Keratinocyte (primary cell): ENCODE results near the gene THAP3. TPM values are rescaled to one million over a fixed set of nuclear protein-coding genes. Genes with fewer than 3 reads are reported as not detected.
A peak's percentile ranks its signal among the peaks of the same experiment; 100 is the strongest.

Source experiments
- DNase-seq: peaks from one replicate; pipeline ENCODE4 v3.0.0-alpha.2; 2011; ENCODE audit warnings: low read depth, missing footprints, low spot score
- FAIRE-seq: peaks from 2 replicates; lab custom pipeline; 2011; peaks lifted over from hg19 to GRCh38; lab: Jason Lieb, UNC
- H2AFZ ChIP-seq: 2 replicates; pipeline ENCODE4 v1.6.0; 2012; ENCODE audit warnings: low read length, control low read depth, inconsistent platforms; ENCODE audit not compliant: control insufficient read depth
- H3K27ac ChIP-seq: 2 replicates; pipeline ENCODE4 v1.5.1; 2011; ENCODE audit warnings: low read length; ENCODE audit not compliant: control insufficient read depth, insufficient read depth
- H3K27me3 ChIP-seq: 3 replicates; pipeline ENCODE4 v1.6.0; 2011; ENCODE audit warnings: low read length; ENCODE audit not compliant: control insufficient read depth, insufficient read depth; ENCODE audit errors: extremely low read depth
- H3K36me3 ChIP-seq, 2 experiments: 2 replicates in 1 of 2; 3 replicates in 1 of 2; pipeline ENCODE4 v1.5.1; 2011; ENCODE audit warnings: low read length in 2 of 2, mild to moderate bottlenecking in 1 of 2; ENCODE audit not compliant: control insufficient read depth in 2 of 2, insufficient read depth in 2 of 2; ENCODE audit errors: extremely low read depth in 1 of 2
- H3K4me1 ChIP-seq: 3 replicates; pipeline ENCODE4 v1.5.1; 2011; ENCODE audit warnings: low read length; ENCODE audit not compliant: control insufficient read depth, insufficient read depth; ENCODE audit errors: extremely low read depth
- H3K4me2 ChIP-seq: 3 replicates; pipeline ENCODE4 v1.6.0; 2011; ENCODE audit warnings: low read depth, low read length; ENCODE audit not compliant: control insufficient read depth, insufficient read depth; ENCODE audit errors: extremely low read depth
- H3K4me3 ChIP-seq, 3 experiments: fragments of 200-600 bp in 1 of 3; sonication (generic) in 1 of 3; 2 replicates in 2 of 3; 3 replicates in 1 of 3; pipeline ENCODE4 v1.5.1; 2011 to 2016; ENCODE audit warnings: low read length in 3 of 3, mild to moderate bottlenecking in 3 of 3, control low read depth in 2 of 3, inconsistent platforms in 1 of 3, low read depth in 1 of 3, mixed read lengths in 1 of 3, mixed run types in 1 of 3, moderate library complexity in 1 of 3; ENCODE audit not compliant: control insufficient read depth in 2 of 3, insufficient read depth in 2 of 3; ENCODE audit errors: extremely low read depth in 1 of 3
- H3K79me2 ChIP-seq: 2 replicates; pipeline ENCODE4 v1.6.0; 2012; ENCODE audit warnings: low read length; ENCODE audit not compliant: control insufficient read depth, insufficient read depth
- H3K9ac ChIP-seq: 3 replicates; pipeline ENCODE4 v1.6.0; 2011; ENCODE audit warnings: low read length; ENCODE audit not compliant: control insufficient read depth, insufficient read depth; ENCODE audit errors: extremely low read depth
- H3K9me1 ChIP-seq: 3 replicates; pipeline ENCODE4 v1.6.0; 2011; ENCODE audit warnings: low read length; ENCODE audit not compliant: control insufficient read depth, insufficient read depth; ENCODE audit errors: extremely low read depth
- H3K9me3 ChIP-seq: 2 replicates; pipeline ENCODE4 v1.5.1; 2012; ENCODE audit warnings: low read depth, low read length; ENCODE audit not compliant: control insufficient read depth
- H4K20me1 ChIP-seq: 3 replicates; pipeline ENCODE4 v1.6.0; 2011; ENCODE audit warnings: low read length; ENCODE audit not compliant: control insufficient read depth, insufficient read depth; ENCODE audit errors: extremely low read depth
- EZH2 ChIP-seq: IDR thresholded peaks from one replicate; pipeline ENCODE4 v1.6.1; 2012; ENCODE audit warnings: inconsistent platforms, mild to moderate bottlenecking, low read length, moderate library complexity
- dilution Hi-C: fragments of 300-500 bp; cut with MboI; formaldehyde crosslinking; loops from one replicate; pipeline ENCODE4 v1.7.0; 2020; ENCODE audit warnings: low sequenced_read_pairs; ENCODE audit not compliant: extremely low pct_ligation_motif_present
- polyA plus RNA-seq, 5 experiments: library from polyadenylated mRNA; depleted of rRNA in 3 of 5; stranded (reverse) in 3 of 5; stranded (forward) in 1 of 5; unstranded in 1 of 5; fragments of >200 nt; gene quantifications; 1 replicate in 1 of 5; 2 replicates in 3 of 5; 3 replicates in 1 of 5; pipeline versions ENCODE4 v1.2.1 to v1.2.3, GENCODE V29; 2011 to 2012; ENCODE audit warnings: missing spikeins in 2 of 5, low read depth in 1 of 5, low replicate concordance in 1 of 5
- TF ChIP-seq, protein P1 (sequence below), 3 experiments: IDR thresholded peaks in 1 of 3; conservative IDR thresholded peaks in 1 of 3; optimal IDR thresholded peaks in 1 of 3; 2 replicates in 2 of 3; 3 replicates in 1 of 3; pipeline versions ENCODE3 to v1.5.1; 2011; ENCODE audit warnings: low read length in 3 of 3, mild to moderate bottlenecking in 3 of 3, moderate library complexity in 2 of 3, control low read depth in 1 of 3, inconsistent platforms in 1 of 3; ENCODE audit not compliant: insufficient read depth in 2 of 3; ENCODE audit errors: extremely low read depth in 1 of 3

Gene THAP3
- polyA plus RNA-seq, 1 donor (not counting 4 experiments of a cell fraction or from before 2014, with no cell fraction given): 5.1 TPM

DNA sequence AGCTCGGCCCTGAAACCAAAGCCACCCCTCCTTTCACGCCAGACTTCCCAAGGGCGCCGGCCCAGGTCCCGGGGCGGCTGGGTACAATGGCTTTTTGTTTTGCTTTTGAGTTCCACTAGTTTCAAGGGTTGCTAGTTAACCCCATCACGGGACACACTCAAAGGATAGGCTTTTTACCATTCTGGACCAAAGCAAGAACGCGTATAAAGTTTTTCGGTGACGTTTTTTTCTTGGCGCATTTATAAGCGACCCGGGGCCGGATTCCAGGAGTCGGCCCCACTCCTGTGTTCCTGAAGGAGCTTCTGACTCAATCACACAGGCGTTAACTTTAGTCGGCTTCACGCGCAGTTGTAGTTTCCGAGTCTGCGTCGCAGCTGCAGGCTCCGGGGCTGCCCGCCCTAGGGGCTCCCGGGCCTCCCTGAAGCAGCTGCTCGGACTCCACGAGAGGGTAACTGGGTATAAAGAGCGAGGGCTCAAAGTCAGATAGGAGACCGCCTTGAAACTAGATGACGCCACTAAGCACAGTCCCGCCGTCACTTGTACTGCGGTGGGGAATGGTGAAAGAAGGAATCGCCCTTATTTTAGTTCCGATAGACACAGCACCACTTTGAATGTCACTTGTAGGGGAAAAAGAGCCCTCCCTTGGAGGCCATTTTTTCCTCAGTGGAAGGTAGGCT lies 21.3 kb upstream of the THAP3 start:
- Histone ChIP-seq H3K27me3 (no peaks in the 10 kb centered on the region), H3K27ac (peak overlapping the region; percentile 97), H4K20me1 (peaks cover 21% of the 10 kb centered on the region), H2AFZ (peak overlapping the region; percentile 71), H3K79me2 (peaks cover 41% of the 10 kb centered on the region), H3K4me1 (peaks cover 35% of the 10 kb centered on the region), H3K4me2 (peak overlapping the region; percentile 95), H3K9ac (peak overlapping the region; percentile 100), H3K9me3 (no peaks in the 10 kb centered on the region), H3K9me1 (no peaks in the 10 kb centered on the region), H3K4me3 (peak overlapping the region; percentile 41 to 74 (median 74)), H3K36me3 (peaks cover 5 to 13% of the 10 kb centered on the region in 2 experiments)
- FAIRE-seq (no peak), DNase-seq (no peak)
- dilution Hi-C loops: no loop called here
- TF ChIP-seq, protein P1, sequence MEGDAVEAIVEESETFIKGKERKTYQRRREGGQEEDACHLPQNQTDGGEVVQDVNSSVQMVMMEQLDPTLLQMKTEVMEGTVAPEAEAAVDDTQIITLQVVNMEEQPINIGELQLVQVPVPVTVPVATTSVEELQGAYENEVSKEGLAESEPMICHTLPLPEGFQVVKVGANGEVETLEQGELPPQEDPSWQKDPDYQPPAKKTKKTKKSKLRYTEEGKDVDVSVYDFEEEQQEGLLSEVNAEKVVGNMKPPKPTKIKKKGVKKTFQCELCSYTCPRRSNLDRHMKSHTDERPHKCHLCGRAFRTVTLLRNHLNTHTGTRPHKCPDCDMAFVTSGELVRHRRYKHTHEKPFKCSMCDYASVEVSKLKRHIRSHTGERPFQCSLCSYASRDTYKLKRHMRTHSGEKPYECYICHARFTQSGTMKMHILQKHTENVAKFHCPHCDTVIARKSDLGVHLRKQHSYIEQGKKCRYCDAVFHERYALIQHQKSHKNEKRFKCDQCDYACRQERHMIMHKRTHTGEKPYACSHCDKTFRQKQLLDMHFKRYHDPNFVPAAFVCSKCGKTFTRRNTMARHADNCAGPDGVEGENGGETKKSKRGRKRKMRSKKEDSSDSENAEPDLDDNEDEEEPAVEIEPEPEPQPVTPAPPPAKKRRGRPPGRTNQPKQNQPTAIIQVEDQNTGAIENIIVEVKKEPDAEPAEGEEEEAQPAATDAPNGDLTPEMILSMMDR (optimal IDR thresholded peaks at IDR 0.05 in 1 of 3, IDR thresholded peaks at IDR 0.05 in 1 of 3, conservative IDR thresholded peaks at IDR 0.05 in 1 of 3; ENCODE audit: extremely low read depth in 1 of 3, insufficient read depth in 2 of 3, low read length in 3 of 3): no peak
- TF ChIP-seq EZH2: no peak

DNA sequence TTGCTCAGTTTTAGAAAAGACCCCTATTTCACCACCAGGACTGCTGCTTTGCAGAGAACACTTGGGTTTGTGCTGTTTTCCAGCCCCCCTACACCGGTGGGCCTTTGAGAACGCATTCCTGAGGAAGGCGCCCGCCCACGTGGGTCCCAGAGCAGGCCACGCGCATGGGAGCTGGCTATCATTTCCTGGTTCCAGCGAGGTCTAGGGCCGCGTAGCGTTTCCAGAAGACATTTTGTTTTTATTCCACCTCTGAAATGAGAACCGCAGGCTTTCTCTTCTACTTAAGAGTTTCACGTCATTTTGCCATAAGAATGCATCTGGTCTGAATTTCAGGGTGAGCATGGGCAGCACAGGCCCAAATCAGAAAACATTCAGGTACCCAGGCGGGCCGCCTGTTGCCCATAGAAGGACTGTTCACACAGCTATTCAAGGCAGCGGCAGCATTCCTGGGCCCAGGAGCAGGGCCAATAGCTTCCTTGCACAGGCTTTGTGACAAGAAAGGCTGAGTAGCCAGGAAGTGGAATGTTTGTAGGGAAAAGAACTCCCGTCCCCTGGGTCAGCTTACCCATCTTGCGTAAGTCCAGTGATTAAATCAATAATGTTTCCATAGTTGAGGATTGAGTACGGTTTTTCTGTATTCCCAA lies 20.6 kb upstream of the THAP3 start:
- dilution Hi-C loops: no loop called here
- Histone ChIP-seq H3K27ac (peak overlapping the region; percentile 97), H3K79me2 (peaks cover 36% of the 10 kb centered on the region), H3K9ac (peak overlapping the region; percentile 100), H3K9me3 (no peaks in the 10 kb centered on the region), H3K27me3 (no peaks in the 10 kb centered on the region), H3K4me3 (peak overlapping the region in 2 of 3 experiments; percentile 74), H4K20me1 (peaks cover 18% of the 10 kb centered on the region), H2AFZ (peak overlapping the region; percentile 71), H3K4me1 (peaks cover 29% of the 10 kb centered on the region), H3K4me2 (peak overlapping the region; percentile 95), H3K9me1 (no peaks in the 10 kb centered on the region), H3K36me3 (peaks cover 4 to 9% of the 10 kb centered on the region in 2 experiments)
- FAIRE-seq (peak; percentile 58), DNase-seq (no peak)
- TF ChIP-seq, protein P1 (optimal IDR thresholded peaks at IDR 0.05 in 1 of 3, IDR thresholded peaks at IDR 0.05 in 1 of 3, conservative IDR thresholded peaks at IDR 0.05 in 1 of 3; ENCODE audit: extremely low read depth in 1 of 3, insufficient read depth in 2 of 3, low read length in 3 of 3): no peak
- TF ChIP-seq EZH2: no peak
